GM12878 (cell line): ENCODE data around the gene EML1. TPM values are rescaled to one million over a fixed set of nuclear protein-coding genes. Genes with fewer than 3 reads are reported as not detected.

ENCODE experiments used
- ATAC-seq: fragments of 200-7000 bp; cut with Tn5 transposase; 3 replicates; pipeline ENCODE4 v1.9.1; 2020; ENCODE audit warnings: mild to moderate bottlenecking, moderate library complexity
- BruUV-seq: library from RNA; stranded (reverse); fragments of 400-500 nt; replicated peaks from 2 replicates; lab custom pipeline; 2021; lab: Mats Ljungman, UMichigan
- CTCF ChIA-PET: fragments of 300-600 bp; sonication (Branson Sonifier 250); formaldehyde crosslinking; extraction: SDS; loops from one replicate; lab custom pipeline; 2021; ENCODE audit warnings: inconsistent platforms; lab: Yijun Ruan, JAX
- POLR2A ChIA-PET: fragments of 350-600 bp; formaldehyde crosslinking; extraction: SDS; loops from one replicate; lab custom pipeline; 2021; ENCODE audit warnings: inconsistent platforms; lab: Charles Lee
- RAD21 ChIA-PET: fragments of 300-600 bp; sonication (Branson Sonifier 250); formaldehyde crosslinking; loops from one replicate; lab custom pipeline; 2023; ENCODE audit warnings: antibody characterized with exemption; ENCODE audit not compliant: unreplicated experiment; lab: Charles Lee
- SMC1A ChIA-PET: fragments of 300-600 bp; sonication (Branson Sonifier 250); formaldehyde crosslinking; loops from one replicate; lab custom pipeline; 2023; ENCODE audit not compliant: unreplicated experiment, uncharacterized antibody; lab: Charles Lee
- DNase-seq: peaks from one replicate; pipeline ENCODE4 v3.0.0-alpha.2; 2011; ENCODE audit warnings: low read depth, low spot score
- FAIRE-seq: peaks from 3 replicates; lab custom pipeline; 2011; peaks lifted over from hg19 to GRCh38; lab: Jason Lieb, UNC
- H2AFZ ChIP-seq: 2 replicates; pipeline ENCODE4 v1.6.0; 2011; ENCODE audit warnings: low read depth, low read length, control low read depth; ENCODE audit not compliant: control insufficient read depth
- H3K27ac ChIP-seq: 2 replicates; pipeline ENCODE4 v1.5.1; 2011; ENCODE audit warnings: control low read depth; ENCODE audit not compliant: control insufficient read depth, insufficient read depth
- H3K27me3 ChIP-seq, 2 experiments: replicated peaks in 1 of 2; 2 replicates each; pipeline versions ENCODE4 v1.6.0 to v1.6.1; 2011; ENCODE audit warnings: low read length in 1 of 2; ENCODE audit not compliant: control insufficient read depth in 2 of 2, insufficient read depth in 2 of 2
- H3K36me3 ChIP-seq, 2 experiments: 2 replicates each; pipeline ENCODE4 v1.5.1; 2011; ENCODE audit warnings: low read length in 1 of 2; ENCODE audit not compliant: control insufficient read depth in 2 of 2, insufficient read depth in 2 of 2
- H3K4me1 ChIP-seq: 2 replicates; pipeline ENCODE4 v1.6.1; 2011; ENCODE audit warnings: mild to moderate bottlenecking, low read length, moderate library complexity, mixed read lengths; ENCODE audit not compliant: control insufficient read depth, insufficient read depth
- H3K4me2 ChIP-seq: 2 replicates; pipeline ENCODE4 v1.6.0; 2011; ENCODE audit warnings: control low read depth; ENCODE audit not compliant: control insufficient read depth, insufficient read depth
- H3K4me3 ChIP-seq: fragments of 200-600 bp; sonication (generic); 2 replicates; pipeline ENCODE4 v1.5.1; 2016
- H3K79me2 ChIP-seq: 2 replicates; pipeline ENCODE4 v1.6.0; 2011; ENCODE audit warnings: low read length; ENCODE audit not compliant: control insufficient read depth, insufficient read depth
- H3K9ac ChIP-seq: 2 replicates; pipeline ENCODE4 v1.8.0; 2011; ENCODE audit warnings: low read length, control low read depth, mixed read lengths; ENCODE audit not compliant: control insufficient read depth, insufficient read depth
- H3K9me3 ChIP-seq: replicated peaks from 3 replicates; pipeline ENCODE4 v1.5.1; 2011; ENCODE audit warnings: mild to moderate bottlenecking, low read length; ENCODE audit not compliant: control insufficient read depth, insufficient read depth
- H4K20me1 ChIP-seq: 2 replicates; pipeline ENCODE4 v1.6.0; 2011; ENCODE audit not compliant: control insufficient read depth, insufficient read depth
- CBX3 ChIP-seq: fragments of 200-600 bp; sonication (generic); IDR thresholded peaks from 2 replicates; pipeline ENCODE4 v1.6.1; 2016; ENCODE audit warnings: low read depth, borderline replicate concordance
- JUNB ChIP-seq: IDR thresholded peaks from 2 replicates; pipeline ENCODE4 v1.6.1; 2016; ENCODE audit warnings: antibody characterized with exemption, mild to moderate bottlenecking
- PAX5 ChIP-seq: IDR thresholded peaks from 2 replicates; pipeline ENCODE4 v1.6.1; 2011; ENCODE audit warnings: low read depth, low read length, borderline replicate concordance
- ZNF24 ChIP-seq: fragments of 450-650 bp; IDR thresholded peaks from 2 replicates; pipeline ENCODE4 v1.6.1; 2017; ENCODE audit warnings: antibody characterized with exemption, mild to moderate bottlenecking
- WGBS: methylation state at CpG from one replicate; pipeline ENCODE4 v1.1.6; 2016; ENCODE audit warnings: low lambda C conversion rate; ENCODE audit not compliant: insufficient replicate concordance, insufficient coverage; ENCODE audit errors: missing lambda C conversion rate; 5-methylcytosine and 5-hydroxymethylcytosine counted together
- in situ Hi-C: fragments of 300-500 bp; cut with MboI; formaldehyde crosslinking; loops from 9 replicates; pipeline ENCODE4 v1.14.3; 2018; ENCODE audit warnings: mixed read lengths
- intact Hi-C: fragments of 100-400 bp; cut with micrococcal nuclease; formaldehyde crosslinking; loops from one replicate; pipeline ENCODE4 v1.14.2; 2022; ENCODE audit not compliant: unreplicated experiment
- polyA plus RNA-seq, 11 experiments: library from polyadenylated mRNA; depleted of rRNA in 4 of 11; unstranded in 6 of 11; stranded (reverse) in 5 of 11; fragments of >200 nt; fragmentation: Nextera tagmentation in 4 of 11; fragmentation: Illumina TruSeq in 1 of 11; extraction: Ambion mirVana in 4 of 11; extraction: Trizol in 1 of 11; gene quantifications; 1 replicate in 1 of 11; 2 replicates in 10 of 11; pipeline versions ENCODE4 v1.2.1 to v1.2.3, GENCODE V29; 2011 to 2016; ENCODE audit warnings: inconsistent platforms in 2 of 11, missing spikeins in 2 of 11, low read depth in 1 of 11
- total RNA-seq, 4 experiments: library from RNA; depleted of rRNA in 3 of 4; stranded (reverse); fragments of >200 nt in 3 of 4; fragmentation: Illumina TruSeq in 1 of 4; extraction: Trizol in 1 of 4; gene quantifications; 2 replicates each; pipeline versions ENCODE4 v1.2.1 to v1.2.3, GENCODE V29; 2013 to 2021
- TF ChIP-seq, protein P1 (sequence below): fragments of 450-650 bp; IDR thresholded peaks from 2 replicates; pipeline ENCODE4 v1.6.1; 2016; ENCODE audit warnings: mild to moderate bottlenecking, moderate library complexity, borderline replicate concordance

EML1 gene
- total and polyA plus RNA-seq, 10 of the 15 experiments (the other 5 are each of a cell fraction or from before 2014, with no cell fraction given) = 0.05 to 3.4 (median 0.11) TPM; not detected in 3

- TF ChIP-seq, protein P1, sequence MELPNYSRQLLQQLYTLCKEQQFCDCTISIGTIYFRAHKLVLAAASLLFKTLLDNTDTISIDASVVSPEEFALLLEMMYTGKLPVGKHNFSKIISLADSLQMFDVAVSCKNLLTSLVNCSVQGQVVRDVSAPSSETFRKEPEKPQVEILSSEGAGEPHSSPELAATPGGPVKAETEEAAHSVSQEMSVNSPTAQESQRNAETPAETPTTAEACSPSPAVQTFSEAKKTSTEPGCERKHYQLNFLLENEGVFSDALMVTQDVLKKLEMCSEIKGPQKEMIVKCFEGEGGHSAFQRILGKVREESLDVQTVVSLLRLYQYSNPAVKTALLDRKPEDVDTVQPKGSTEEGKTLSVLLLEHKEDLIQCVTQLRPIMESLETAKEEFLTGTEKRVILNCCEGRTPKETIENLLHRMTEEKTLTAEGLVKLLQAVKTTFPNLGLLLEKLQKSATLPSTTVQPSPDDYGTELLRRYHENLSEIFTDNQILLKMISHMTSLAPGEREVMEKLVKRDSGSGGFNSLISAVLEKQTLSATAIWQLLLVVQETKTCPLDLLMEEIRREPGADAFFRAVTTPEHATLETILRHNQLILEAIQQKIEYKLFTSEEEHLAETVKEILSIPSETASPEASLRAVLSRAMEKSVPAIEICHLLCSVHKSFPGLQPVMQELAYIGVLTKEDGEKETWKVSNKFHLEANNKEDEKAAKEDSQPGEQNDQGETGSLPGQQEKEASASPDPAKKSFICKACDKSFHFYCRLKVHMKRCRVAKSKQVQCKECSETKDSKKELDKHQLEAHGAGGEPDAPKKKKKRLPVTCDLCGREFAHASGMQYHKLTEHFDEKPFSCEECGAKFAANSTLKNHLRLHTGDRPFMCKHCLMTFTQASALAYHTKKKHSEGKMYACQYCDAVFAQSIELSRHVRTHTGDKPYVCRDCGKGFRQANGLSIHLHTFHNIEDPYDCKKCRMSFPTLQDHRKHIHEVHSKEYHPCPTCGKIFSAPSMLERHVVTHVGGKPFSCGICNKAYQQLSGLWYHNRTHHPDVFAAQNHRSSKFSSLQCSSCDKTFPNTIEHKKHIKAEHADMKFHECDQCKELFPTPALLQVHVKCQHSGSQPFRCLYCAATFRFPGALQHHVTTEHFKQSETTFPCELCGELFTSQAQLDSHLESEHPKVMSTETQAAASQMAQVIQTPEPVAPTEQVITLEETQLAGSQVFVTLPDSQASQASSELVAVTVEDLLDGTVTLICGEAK = no peak
- no peak for TF ChIP-seq CBX3
Observed at GRCh38 chr14:99891266-99891665, 98.1 kb downstream of the EML1 start (continued).

DNA sequence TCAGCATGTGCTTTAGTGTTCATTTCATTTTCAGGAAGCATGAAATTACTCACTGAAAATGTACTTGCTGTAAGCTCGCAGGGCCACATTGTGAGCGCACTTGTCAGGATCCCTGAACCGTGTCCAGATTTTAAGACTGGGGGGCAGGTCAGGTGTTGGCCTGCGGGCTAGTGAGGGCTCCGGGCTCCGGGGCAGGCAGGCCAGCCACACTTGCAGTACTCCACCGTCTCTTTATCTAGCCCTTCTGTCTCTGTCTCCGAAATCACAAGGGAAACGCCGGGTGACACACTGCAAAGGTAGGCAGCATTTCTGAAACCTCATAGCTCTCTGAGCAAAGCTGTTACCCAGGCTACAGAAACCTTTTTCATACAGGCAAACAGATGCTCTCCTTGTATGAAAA lies 98.7 kb downstream of the EML1 start:
- ChIA-PET SMC1A (no interaction called here), RAD21 (no interaction called here), CTCF (interaction anchor here (0.6 to 1.6 kb wide), 2 partner anchors 8 to 499 kb away, joined by 3 to 6 read pairs; no protein-coding TSS in a partner anchor), POLR2A (no interaction called here)
- Histone ChIP-seq H3K9me3 (no peaks in the 10 kb centered on the region), H2AFZ (no peak overlapping the region), H3K4me1 (no peaks in the 10 kb centered on the region), H3K9ac (no peak overlapping the region), H4K20me1 (no peaks in the 10 kb centered on the region), H3K27ac (no peak overlapping the region), H3K27me3 (peaks cover 0 to 1% of the 10 kb centered on the region in 2 experiments; a peak in 2 of 4 replicates), H3K79me2 (no peaks in the 10 kb centered on the region), H3K4me2 (peak overlapping the region; percentile 34; the same call in 1 of the 2 replicates), H3K4me3 (no peak overlapping the region), H3K36me3 (no peaks in the 10 kb centered on the region)
- TF ChIP-seq ZNF24 (no peak), PAX5 (peak; percentile 44; the same call in 1 of the 2 replicates), JUNB (peak; percentile 48)
- in situ Hi-C loops = no loop called here
- WGBS = 11% methylated on average over 10 of the region's 10 CpGs
- FAIRE-seq (peak; percentile 80), DNase-seq (no peak), ATAC-seq (peak; percentile 88)
- intact Hi-C loops = loop anchor here (2.0 kb wide), 1 partner anchor 373 kb away; no protein-coding TSS in a partner anchor
- BruUV-seq = no TSS peak
